Lower leg skin (tissue), 4 donors: Measurements from ENCODE around the gene RUNX1. TPM values are rescaled to one million over a fixed set of nuclear protein-coding genes. Genes with fewer than 3 reads are reported as not detected.

Experiments used
- DNase-seq, 2 donors: peaks; one replicate each; pipeline ENCODE4 v3.0.0-alpha.2; 2019; ENCODE audit warnings: low spot score in 2 of 2
- H3K4me3 ChIP-seq: fragments of 200-600 bp; sonication (generic); 2 replicates; pipeline ENCODE4 v1.5.1; 2017; ENCODE audit warnings: mild to moderate bottlenecking, low read depth; ENCODE audit not compliant: poor library complexity, severe bottlenecking
- POLR2A ChIP-seq, 2 donors: fragments of 450-650 bp; IDR thresholded peaks; one replicate each; pipeline ENCODE4 v1.6.1; 2016 to 2017; ENCODE audit warnings: antibody characterized with exemption in 2 of 2, mild to moderate bottlenecking in 1 of 2, moderate library complexity in 1 of 2
- WGBS, 2 donors: methylation state at CpG; one replicate each; pipeline ENCODE4 v1.1.5; 2018; 5-methylcytosine and 5-hydroxymethylcytosine counted together
- intact Hi-C: fragments of 100-400 bp; cut with DNase I; formaldehyde crosslinking; loops from one replicate; pipeline ENCODE4 v1.15.0; 2023; ENCODE audit warnings: low total_unique reads
- total RNA-seq, 4 donors: library from RNA; depleted of rRNA; stranded (reverse); fragments of >200 nt; gene quantifications; one replicate each; pipeline ENCODE4 v1.1.0, GENCODE V29; 2016
- TF ChIP-seq, protein P1 (sequence below), 3 donors: fragments of 450-650 bp; IDR thresholded peaks; one replicate each; pipeline ENCODE4 v1.5.1; 2016; ENCODE audit warnings: antibody characterized with exemption in 3 of 3, mild to moderate bottlenecking in 3 of 3, moderate library complexity in 2 of 3

RUNX1 gene
- total RNA-seq, 4 donors from 2014 or later: 7.3 to 29.1 (median 18.1) TPM

DNA sequence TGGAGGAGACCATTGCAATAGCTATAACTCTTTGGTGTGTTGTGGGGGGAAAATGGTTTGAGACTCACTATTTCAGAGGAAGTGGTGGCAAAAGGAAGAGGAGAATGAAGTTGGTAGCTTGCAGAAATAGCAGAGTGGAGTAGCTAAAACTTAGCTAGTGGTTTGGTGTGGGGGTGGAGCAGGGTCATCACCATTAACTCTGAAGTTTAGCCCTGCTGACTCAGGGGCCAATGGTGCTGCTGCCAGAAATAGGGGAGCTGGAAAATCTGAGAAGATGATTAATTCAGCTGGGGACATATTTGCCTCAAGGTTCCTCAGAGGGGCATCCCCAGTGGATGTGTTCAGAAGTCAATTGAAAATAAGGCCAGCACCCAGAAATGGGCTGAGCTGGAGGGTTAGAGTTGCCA lies 65.4 kb downstream of the RUNX1 start:
- no peak overlapping the region for H3K4me3 ChIP-seq
- no peak for TF ChIP-seq POLR2A (IDR thresholded peaks at IDR 0.05)
- TF ChIP-seq, protein P1, sequence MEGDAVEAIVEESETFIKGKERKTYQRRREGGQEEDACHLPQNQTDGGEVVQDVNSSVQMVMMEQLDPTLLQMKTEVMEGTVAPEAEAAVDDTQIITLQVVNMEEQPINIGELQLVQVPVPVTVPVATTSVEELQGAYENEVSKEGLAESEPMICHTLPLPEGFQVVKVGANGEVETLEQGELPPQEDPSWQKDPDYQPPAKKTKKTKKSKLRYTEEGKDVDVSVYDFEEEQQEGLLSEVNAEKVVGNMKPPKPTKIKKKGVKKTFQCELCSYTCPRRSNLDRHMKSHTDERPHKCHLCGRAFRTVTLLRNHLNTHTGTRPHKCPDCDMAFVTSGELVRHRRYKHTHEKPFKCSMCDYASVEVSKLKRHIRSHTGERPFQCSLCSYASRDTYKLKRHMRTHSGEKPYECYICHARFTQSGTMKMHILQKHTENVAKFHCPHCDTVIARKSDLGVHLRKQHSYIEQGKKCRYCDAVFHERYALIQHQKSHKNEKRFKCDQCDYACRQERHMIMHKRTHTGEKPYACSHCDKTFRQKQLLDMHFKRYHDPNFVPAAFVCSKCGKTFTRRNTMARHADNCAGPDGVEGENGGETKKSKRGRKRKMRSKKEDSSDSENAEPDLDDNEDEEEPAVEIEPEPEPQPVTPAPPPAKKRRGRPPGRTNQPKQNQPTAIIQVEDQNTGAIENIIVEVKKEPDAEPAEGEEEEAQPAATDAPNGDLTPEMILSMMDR (IDR thresholded peaks at IDR 0.05): no peak
- intact Hi-C loops: no loop called here
- no peak for DNase-seq

DNA sequence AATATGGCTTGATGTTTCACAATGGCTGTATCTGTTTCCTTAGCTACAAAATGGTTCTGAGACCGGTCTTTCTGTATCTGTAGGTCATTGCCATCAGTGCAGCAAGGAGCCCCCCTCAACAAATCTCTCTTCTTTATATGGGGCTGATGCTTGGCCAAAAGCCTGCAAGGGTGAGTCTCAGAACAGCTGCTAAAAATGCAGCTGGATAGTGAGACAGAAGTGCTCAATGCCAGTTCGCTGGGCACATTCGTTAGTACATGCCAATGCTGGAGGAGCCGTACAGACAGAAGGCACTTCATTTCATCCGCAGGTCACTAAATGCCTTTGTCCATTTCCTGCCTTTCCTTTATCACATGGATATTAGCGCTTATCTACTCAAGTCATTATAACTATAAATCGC lies 67.3 kb downstream of the RUNX1 start:
- DNase-seq: no peak
- 90 to 91% methylated on average over 7 of the region's 7 CpGs for WGBS, 2 donors
- intact Hi-C loops: no loop called here
- H3K4me3 ChIP-seq: no peak overlapping the region
- TF ChIP-seq POLR2A (IDR thresholded peaks at IDR 0.05): no peak
- TF ChIP-seq, protein P1 (IDR thresholded peaks at IDR 0.05): no peak

DNA sequence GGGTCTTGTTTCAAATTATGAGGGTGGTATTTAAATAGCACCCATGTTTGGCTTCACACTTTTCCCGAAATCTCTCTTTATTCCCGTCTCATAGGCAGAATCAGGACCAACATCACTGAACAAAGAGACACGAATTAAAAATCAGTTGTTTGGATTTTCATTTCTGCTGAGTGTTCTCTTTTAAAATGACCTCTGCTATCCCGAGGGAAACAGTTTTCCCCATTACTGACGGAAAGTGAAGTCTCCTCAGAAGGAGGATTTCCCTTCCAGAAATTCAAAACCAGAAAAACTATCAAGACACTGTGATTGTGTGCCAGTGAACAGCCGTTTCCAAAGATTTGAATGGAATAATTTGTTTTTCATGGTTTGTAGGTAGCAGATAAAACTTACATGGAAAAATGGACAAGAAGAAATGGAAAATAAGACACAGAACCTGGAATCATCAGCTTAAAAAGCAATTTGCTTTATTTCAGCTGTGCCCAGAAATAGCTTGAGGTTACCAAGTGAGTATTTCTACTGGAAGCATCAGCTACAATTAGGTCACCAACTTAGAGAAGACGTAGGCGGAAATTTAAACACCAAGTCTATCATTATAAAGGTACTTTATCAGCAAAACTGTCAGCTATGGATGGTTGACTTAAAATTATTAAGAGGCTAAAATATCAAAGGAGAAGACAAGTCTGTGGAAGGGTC lies 68.5 kb downstream of the RUNX1 start:
- H3K4me3 ChIP-seq: no peak overlapping the region
- no peak for DNase-seq
- WGBS, 2 donors: 62 to 63% methylated on average over 8 of the region's 8 CpGs
- TF ChIP-seq, protein P1 (IDR thresholded peaks at IDR 0.05): no peak
- TF ChIP-seq POLR2A (IDR thresholded peaks at IDR 0.05): no peak
- intact Hi-C loops: no loop called here

DNA sequence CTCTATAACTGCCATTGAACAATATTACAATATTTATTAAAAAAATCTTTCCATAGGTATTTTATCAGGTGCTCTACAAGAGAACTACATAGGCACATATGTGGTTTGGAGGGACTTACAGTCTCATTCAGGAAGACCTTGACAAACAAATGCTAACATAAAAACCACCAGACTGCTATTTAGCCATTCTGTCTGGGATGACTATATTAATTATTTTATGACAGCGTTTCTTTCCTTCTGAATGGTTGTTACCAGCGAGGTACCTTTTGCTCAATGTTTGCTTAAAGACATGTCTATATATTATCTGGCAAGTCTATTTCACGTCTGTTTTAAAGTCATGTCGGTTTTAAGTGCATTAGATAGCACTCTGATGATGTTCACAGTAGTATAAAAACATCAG lies 69.7 kb downstream of the RUNX1 start:
- WGBS, 2 donors: 41 to 78% methylated on average over 4 of the region's 4 CpGs
- TF ChIP-seq POLR2A (IDR thresholded peaks at IDR 0.05): no peak
- TF ChIP-seq, protein P1 (IDR thresholded peaks at IDR 0.05): no peak
- intact Hi-C loops: no loop called here
- no peak for DNase-seq
- H3K4me3 ChIP-seq: no peak overlapping the region

DNA sequence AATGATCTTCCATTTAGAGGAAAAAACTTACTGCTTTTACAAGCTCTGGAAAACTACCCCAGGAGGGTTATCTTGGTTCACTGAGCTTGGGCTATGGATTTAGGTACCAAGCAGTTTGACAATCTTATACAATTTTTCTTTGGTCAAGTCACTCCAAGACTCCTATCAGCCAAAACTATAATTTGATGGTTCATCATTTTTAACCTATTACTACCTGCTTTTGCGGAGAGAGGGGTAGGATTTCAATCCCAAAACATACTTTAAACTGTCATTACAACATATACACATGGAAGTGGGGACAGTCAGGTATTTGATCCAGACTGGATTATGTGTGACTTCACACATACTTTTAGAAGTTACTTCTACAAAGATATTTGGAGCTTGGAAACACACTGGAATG lies 71.8 kb downstream of the RUNX1 start:
- no peak for DNase-seq
- H3K4me3 ChIP-seq: no peak overlapping the region
- WGBS, 2 donors: 94 to 95% methylated on average over 1 of the region's 1 CpG
- no peak for TF ChIP-seq POLR2A (IDR thresholded peaks at IDR 0.05)
- TF ChIP-seq, protein P1 (IDR thresholded peaks at IDR 0.05): no peak
- intact Hi-C loops: no loop called here
